ENCODE results near the gene C3orf33. TPM values are rescaled to one million over a fixed set of nuclear protein-coding genes. Genes with fewer than 3 reads are reported as not detected.

The C3orf33 gene
- total RNA-seq, 1 experiment from 2014 or later = 1.5 TPM

- DNase-seq (ENCODE audit: low read depth) = no peak
Measured at GRCh38 chr3:155785662-155786295, 20.3 kb downstream of the C3orf33 start.

GRCh38 chr3:155782390-155782953 lies 23.6 kb downstream of the C3orf33 start:
- peak; percentile 22 for DNase-seq (ENCODE audit: low read depth)

GRCh38 chr3:155780291-155780690 lies 25.8 kb downstream of the C3orf33 start:
- no peak for DNase-seq (ENCODE audit: low read depth)

- DNase-seq (ENCODE audit: low read depth) = peak; percentile 24
Measured at GRCh38 chr3:155778462-155778861, 27.6 kb downstream of the C3orf33 start.

- DNase-seq (ENCODE audit: low read depth) = no peak
Measured at GRCh38 chr3:155772801-155773200, 33.3 kb downstream of the C3orf33 start.

- DNase-seq (ENCODE audit: low read depth) = no peak
Measured at GRCh38 chr3:155771126-155771525, 35.0 kb downstream of the C3orf33 start.

- DNase-seq (ENCODE audit: low read depth) = peak; percentile 37
Measured at GRCh38 chr3:155766206-155766605, 39.9 kb downstream of the C3orf33 start.

- DNase-seq (ENCODE audit: low read depth) = no peak
Measured at GRCh38 chr3:155763870-155764463, 42.1 kb downstream of the C3orf33 start.

GRCh38 chr3:155760653-155761052 lies 45.4 kb downstream of the C3orf33 start:
- DNase-seq (ENCODE audit: low read depth) = no peak

- DNase-seq (ENCODE audit: low read depth) = no peak
Measured at GRCh38 chr3:155757577-155757976, 48.5 kb downstream of the C3orf33 start.

- DNase-seq (ENCODE audit: low read depth) = peak; percentile 51
Measured at GRCh38 chr3:155753038-155753639, 52.9 kb downstream of the C3orf33 start.

GRCh38 chr3:155748611-155749365 lies 57.3 kb downstream of the C3orf33 start:
- peak; percentile 29 for DNase-seq (ENCODE audit: low read depth)

GRCh38 chr3:155747946-155748290 lies 58.2 kb downstream of the C3orf33 start:
- no peak for DNase-seq (ENCODE audit: low read depth)

GRCh38 chr3:155747286-155747945 lies 58.7 kb downstream of the C3orf33 start:
- peak; percentile 11 for DNase-seq (ENCODE audit: low read depth)

GRCh38 chr3:155746703-155747102 lies 59.4 kb downstream of the C3orf33 start:
- DNase-seq (ENCODE audit: low read depth) = no peak

GRCh38 chr3:155745795-155746550 lies 60.1 kb downstream of the C3orf33 start:
- peak; percentile 83 for DNase-seq (ENCODE audit: low read depth)

- peak; percentile 76 for DNase-seq (ENCODE audit: low read depth)
Measured at GRCh38 chr3:155744626-155745324, 61.3 kb downstream of the C3orf33 start, which contains the start of gene PLCH1. Gene PLCH1 (minus strand): TSS chr3:155745071. CDS start chr3:155704224, 40,847 bp downstream.

- DNase-seq (ENCODE audit: low read depth) = peak; percentile 59
Measured at GRCh38 chr3:155744010-155744625, 62.0 kb downstream of the C3orf33 start.

- peak; percentile 13 for DNase-seq (ENCODE audit: low read depth)
Measured at GRCh38 chr3:155743606-155744005, 62.5 kb downstream of the C3orf33 start.
